Measurements from ENCODE around the gene SLC17A7. TPM values are rescaled to one million over a fixed set of nuclear protein-coding genes. Genes with fewer than 3 reads are reported as not detected.

The SLC17A7 gene
- total and polyA plus RNA-seq, 9 donors: 0.15 to 2.5 (median 0.19) TPM; not detected in 2

DNA sequence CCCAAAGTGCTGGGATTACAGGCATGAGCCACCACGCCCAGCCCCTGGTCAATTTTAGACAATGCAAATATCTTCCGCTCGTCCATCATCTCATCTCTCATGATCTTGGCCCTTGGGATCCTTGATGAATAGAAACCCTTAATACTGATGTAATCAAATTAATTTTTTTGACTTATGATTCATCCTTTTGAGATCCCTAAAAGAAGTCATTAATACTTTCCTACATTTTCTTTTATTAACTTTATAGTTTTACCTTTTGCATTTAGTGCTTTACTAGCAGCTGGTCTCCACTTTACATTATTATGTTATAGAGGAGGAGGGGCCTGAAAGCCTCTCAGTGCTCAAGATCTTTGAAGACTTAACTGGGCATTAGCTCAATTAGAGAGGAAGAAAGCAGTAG is 60.9 kb downstream of the SLC17A7 start:
- 91 to 94% (median 93%) methylated on average over 3 of the region's 3 CpGs for WGBS, 3 donors
- no peak overlapping the region for H3K27ac ChIP-seq
- intact Hi-C loops (cut with DNase I): no loop called here

More for the DNA sequence above, 60.9 kb downstream of the SLC17A7 start:
- H3K9me3 ChIP-seq: peaks cover 0 to 3% of the 10 kb centered on the region in 2 donors
- no peak overlapping the region for H3K4me3 ChIP-seq
- no peaks in the 10 kb centered on the region for H3K36me3 ChIP-seq
- no peak for DNase-seq
- H3K27me3 ChIP-seq: no peaks in the 10 kb centered on the region
- H3K4me1 ChIP-seq (ENCODE audit: insufficient read depth): no peaks in the 10 kb centered on the region
- TF ChIP-seq, protein P1, sequence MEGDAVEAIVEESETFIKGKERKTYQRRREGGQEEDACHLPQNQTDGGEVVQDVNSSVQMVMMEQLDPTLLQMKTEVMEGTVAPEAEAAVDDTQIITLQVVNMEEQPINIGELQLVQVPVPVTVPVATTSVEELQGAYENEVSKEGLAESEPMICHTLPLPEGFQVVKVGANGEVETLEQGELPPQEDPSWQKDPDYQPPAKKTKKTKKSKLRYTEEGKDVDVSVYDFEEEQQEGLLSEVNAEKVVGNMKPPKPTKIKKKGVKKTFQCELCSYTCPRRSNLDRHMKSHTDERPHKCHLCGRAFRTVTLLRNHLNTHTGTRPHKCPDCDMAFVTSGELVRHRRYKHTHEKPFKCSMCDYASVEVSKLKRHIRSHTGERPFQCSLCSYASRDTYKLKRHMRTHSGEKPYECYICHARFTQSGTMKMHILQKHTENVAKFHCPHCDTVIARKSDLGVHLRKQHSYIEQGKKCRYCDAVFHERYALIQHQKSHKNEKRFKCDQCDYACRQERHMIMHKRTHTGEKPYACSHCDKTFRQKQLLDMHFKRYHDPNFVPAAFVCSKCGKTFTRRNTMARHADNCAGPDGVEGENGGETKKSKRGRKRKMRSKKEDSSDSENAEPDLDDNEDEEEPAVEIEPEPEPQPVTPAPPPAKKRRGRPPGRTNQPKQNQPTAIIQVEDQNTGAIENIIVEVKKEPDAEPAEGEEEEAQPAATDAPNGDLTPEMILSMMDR (IDR thresholded peaks at IDR 0.05): no peak
- TF ChIP-seq POLR2A (IDR thresholded peaks at IDR 0.05): no peak
- no peak for TF ChIP-seq EP300 (IDR thresholded peaks at IDR 0.05)

Small RNA genes lying within 50 kb of the gene (small RNA-seq; reads per million reads assigned to genes)
- not detected for gene SNORD32A
- not detected for gene SNORD33
- not detected for gene SNORD34
- not detected for gene SNORD35A

Other genes starting within 250 kb of the SLC17A7 start
- 1 to 10 TPM; 1.8 to 9.3 (median 4.6) TPM for gene SLC6A16, start 116.3 kb downstream of the SLC17A7 start, total RNA-seq
- 1 to 10 TPM; 3.3 to 5.3 TPM for gene SLC6A16, start 116.3 kb downstream of the SLC17A7 start, polyA plus RNA-seq
- gene CD37, start 106.1 kb downstream of the SLC17A7 start, total RNA-seq: 10 to 100 TPM in 1 of 7 donors, 1 to 10 TPM in 6; 1.5 to 11.6 (median 5.4) TPM
- gene CD37, start 106.1 kb downstream of the SLC17A7 start, polyA plus RNA-seq: 10 to 100 TPM in 1 of 2 donors, 1 to 10 TPM in 1; 3.5 to 21.5 TPM
- gene TEAD2, start 79.1 kb downstream of the SLC17A7 start, total RNA-seq: 10 to 100 TPM; 27.8 to 63.1 (median 47.3) TPM
- 10 to 100 TPM; 34.0 to 38.4 TPM for gene TEAD2, start 79.1 kb downstream of the SLC17A7 start, polyA plus RNA-seq
- gene DKKL1, start 77.7 kb downstream of the SLC17A7 start, total RNA-seq: 1 to 10 TPM in 5 of 7 donors, under 1 TPM in 1, not detected in 1; 0.22 to 2.4 (median 1.3) TPM
- under 1 TPM; 0.35 to 0.42 TPM for gene DKKL1, start 77.7 kb downstream of the SLC17A7 start, polyA plus RNA-seq
- gene KASH5, start 53.3 kb downstream of the SLC17A7 start, total RNA-seq: under 1 TPM in 1 of 7 donors, not detected in 6; 0.23 TPM
- under 1 TPM in 1 of 2 donors, not detected in 1; 0.15 TPM for gene KASH5, start 53.3 kb downstream of the SLC17A7 start, polyA plus RNA-seq
- gene PTH2, start 18.1 kb downstream of the SLC17A7 start, total RNA-seq: not detected
- gene PTH2, start 18.1 kb downstream of the SLC17A7 start, polyA plus RNA-seq: not detected
- not detected for gene GFY, start 16.1 kb downstream of the SLC17A7 start, total RNA-seq
- gene GFY, start 16.1 kb downstream of the SLC17A7 start, polyA plus RNA-seq: not detected
- gene PIH1D1, start 10.3 kb upstream of the SLC17A7 start, total RNA-seq: 10 to 100 TPM; 42.6 to 69.4 (median 58.5) TPM
- 10 to 100 TPM; 28.6 to 63.5 TPM for gene PIH1D1, start 10.3 kb upstream of the SLC17A7 start, polyA plus RNA-seq
- 10 to 100 TPM; 15.8 to 24.2 (median 20.2) TPM for gene ALDH16A1, start 11.7 kb upstream of the SLC17A7 start, total RNA-seq
- gene ALDH16A1, start 11.7 kb upstream of the SLC17A7 start, polyA plus RNA-seq: 10 to 100 TPM in 1 of 2 donors, under 1 TPM in 1; 0.93 to 22.5 TPM
- 10 to 100 TPM in 5 of 7 donors, 1 to 10 TPM in 2; 5.1 to 15.2 (median 12.2) TPM for gene FLT3LG, start 32.7 kb upstream of the SLC17A7 start, total RNA-seq
- gene FLT3LG, start 32.7 kb upstream of the SLC17A7 start, polyA plus RNA-seq: 10 to 100 TPM in 1 of 2 donors, 1 to 10 TPM in 1; 3.9 to 15.3 TPM
- 1,000 to 10,000 TPM; 4,998 to 9,736 (median 6,664) TPM for gene RPL13A, start 46.1 kb upstream of the SLC17A7 start, total RNA-seq
- 1,000 to 10,000 TPM; 3,682 to 6,907 TPM for gene RPL13A, start 46.1 kb upstream of the SLC17A7 start, polyA plus RNA-seq
- gene RPS11, start 54.9 kb upstream of the SLC17A7 start, total RNA-seq: over 10,000 TPM in 2 of 7 donors, 1,000 to 10,000 TPM in 5; 2,881 to 13,366 (median 4,211) TPM
- 1,000 to 10,000 TPM; 8,754 to 9,572 TPM for gene RPS11, start 54.9 kb upstream of the SLC17A7 start, polyA plus RNA-seq
- gene FCGRT, start 71.1 kb upstream of the SLC17A7 start, total RNA-seq: 100 to 1,000 TPM; 158 to 247 (median 238) TPM
- 100 to 1,000 TPM; 180 to 295 TPM for gene FCGRT, start 71.1 kb upstream of the SLC17A7 start, polyA plus RNA-seq
- gene RCN3, start 86.5 kb upstream of the SLC17A7 start, total RNA-seq: 10 to 100 TPM; 26.4 to 54.8 (median 37.8) TPM
- 10 to 100 TPM; 13.6 to 37.5 TPM for gene RCN3, start 86.5 kb upstream of the SLC17A7 start, polyA plus RNA-seq
- gene NOSIP, start 139.0 kb upstream of the SLC17A7 start, total RNA-seq: 10 to 100 TPM; 44.8 to 70.1 (median 58.7) TPM
- 10 to 100 TPM; 31.0 to 65.0 TPM for gene NOSIP, start 139.0 kb upstream of the SLC17A7 start, polyA plus RNA-seq
- gene PRRG2, start 139.8 kb upstream of the SLC17A7 start, total RNA-seq: 1 to 10 TPM in 3 of 7 donors, under 1 TPM in 1, not detected in 3; 0.77 to 4.0 (median 1.6) TPM
- gene PRRG2, start 139.8 kb upstream of the SLC17A7 start, polyA plus RNA-seq: under 1 TPM; 0.65 to 0.75 TPM
- gene PRR12, start 149.7 kb upstream of the SLC17A7 start, total RNA-seq: 10 to 100 TPM in 5 of 7 donors, 1 to 10 TPM in 2; 8.1 to 44.1 (median 31.8) TPM
- gene PRR12, start 149.7 kb upstream of the SLC17A7 start, polyA plus RNA-seq: 10 to 100 TPM in 1 of 2 donors, 1 to 10 TPM in 1; 2.8 to 22.8 TPM
- gene RRAS, start 198.6 kb upstream of the SLC17A7 start, total RNA-seq: 10 to 100 TPM; 28.7 to 62.8 (median 37.6) TPM
- gene RRAS, start 198.6 kb upstream of the SLC17A7 start, polyA plus RNA-seq: 10 to 100 TPM; 24.2 to 63.4 TPM
- 10 to 100 TPM; 14.9 to 94.6 (median 68.8) TPM for gene SCAF1, start 200.7 kb upstream of the SLC17A7 start, total RNA-seq
- 10 to 100 TPM in 1 of 2 donors, 1 to 10 TPM in 1; 3.3 to 29.1 TPM for gene SCAF1, start 200.7 kb upstream of the SLC17A7 start, polyA plus RNA-seq
- 10 to 100 TPM; 46.1 to 89.0 (median 69.5) TPM for gene IRF3, start 224.3 kb upstream of the SLC17A7 start, total RNA-seq
- gene IRF3, start 224.3 kb upstream of the SLC17A7 start, polyA plus RNA-seq: 10 to 100 TPM; 24.2 to 76.9 TPM
- gene BCL2L12, start 224.4 kb upstream of the SLC17A7 start, total RNA-seq: 10 to 100 TPM in 6 of 7 donors, 1 to 10 TPM in 1; 8.0 to 21.0 (median 15.6) TPM
- gene BCL2L12, start 224.4 kb upstream of the SLC17A7 start, polyA plus RNA-seq: 10 to 100 TPM in 1 of 2 donors, 1 to 10 TPM in 1; 6.7 to 17.7 TPM
- gene PRMT1, start 235.7 kb upstream of the SLC17A7 start, total RNA-seq: 100 to 1,000 TPM; 125 to 174 (median 152) TPM
- gene PRMT1, start 235.7 kb upstream of the SLC17A7 start, polyA plus RNA-seq: 100 to 1,000 TPM in 1 of 2 donors, 10 to 100 TPM in 1; 57.1 to 182 TPM
- gene ADM5, start 248.1 kb upstream of the SLC17A7 start, total RNA-seq: 1 to 10 TPM in 4 of 7 donors, under 1 TPM in 3; 0.48 to 1.9 (median 1.3) TPM
- 1 to 10 TPM in 1 of 2 donors, not detected in 1; 1.6 TPM for gene ADM5, start 248.1 kb upstream of the SLC17A7 start, polyA plus RNA-seq
- gene CPT1C, start 249.6 kb upstream of the SLC17A7 start, total RNA-seq: 10 to 100 TPM in 4 of 7 donors, 1 to 10 TPM in 3; 4.6 to 25.8 (median 14.5) TPM
- gene CPT1C, start 249.6 kb upstream of the SLC17A7 start, polyA plus RNA-seq: 10 to 100 TPM in 1 of 2 donors, 1 to 10 TPM in 1; 9.4 to 12.9 TPM

Measured in ovary (tissue), 9 donors.